ENCODE data around the gene JAG2. TPM values are rescaled to one million over a fixed set of nuclear protein-coding genes. Genes with fewer than 3 reads are reported as not detected.

JAG2 gene
- total and polyA plus RNA-seq, 2 of the 4 experiments (the other 2 are of a cell fraction), result 0.18 to 0.58 TPM

DNA sequence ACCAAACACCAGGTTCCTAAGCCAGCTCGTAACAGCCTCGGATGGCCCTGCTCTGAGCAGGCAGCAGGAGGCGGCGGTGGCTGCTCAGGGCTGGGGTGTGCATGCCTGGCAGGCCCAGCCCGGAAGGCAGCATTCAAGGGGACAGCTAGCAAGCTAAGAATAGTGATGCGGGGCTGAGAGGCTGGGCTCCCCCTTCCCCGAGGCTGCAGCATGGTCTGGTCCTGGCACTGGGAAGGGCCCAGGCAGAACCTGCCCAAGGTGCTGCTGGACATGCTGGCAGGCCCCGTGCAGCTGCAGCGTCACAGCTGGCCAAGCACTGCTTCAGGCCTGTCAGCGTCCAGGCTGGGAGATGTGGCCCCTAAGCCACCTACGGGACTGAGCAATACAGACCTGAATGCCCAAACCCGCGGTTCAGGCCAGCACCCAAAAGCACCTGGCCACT, 38.9 kb upstream of the JAG2 start:
- peak overlapping the region; percentile 37 for H2AK9ac ChIP-seq (replicated peaks; ENCODE audit: low read depth, low read length, poor library complexity)
- WGBS, 2 experiments (ENCODE audit: extremely low coverage in 2 of 2, insufficient read length in 1 of 2), result 66% methylated on average over 12 of the region's 13 CpGs; no CpG with 5 or more reads in 1 of the 2 experiments
- H3K9ac ChIP-seq (ENCODE audit: low read depth, low read length), result no peak overlapping the region
- no peaks in the 10 kb centered on the region for H3K9me1 ChIP-seq (ENCODE audit: insufficient read depth, low read length)
- H2BK20ac ChIP-seq (ENCODE audit: low read depth, low read length), result no peak overlapping the region
- no peak overlapping the region for H3K4me3 ChIP-seq (ENCODE audit: insufficient read depth, low read depth, low read length)
- dilution Hi-C loops (cut with HindIII; ENCODE audit: low sequenced_read_pairs, unreplicated experiment), result no loop called here
- H4K5ac ChIP-seq (ENCODE audit: low read depth, low read length), result no peak overlapping the region
- H3K18ac ChIP-seq (ENCODE audit: low read depth, low read length), result no peak overlapping the region
- DNase-seq, result no peak
- no peak overlapping the region for H2BK15ac ChIP-seq (ENCODE audit: low read depth, low read length)
- ChIA-PET CTCF (no interaction called here), POLR2A (ENCODE audit: unreplicated experiment) (no interaction called here)
- H3K36me3 ChIP-seq (ENCODE audit: control insufficient read depth, insufficient read depth, low read length), result peaks cover 11% of the 10 kb centered on the region
- in situ Hi-C loops (cut with MboI; ENCODE audit: low sequenced_read_pairs), result no loop called here
- no peak overlapping the region for H3K4me2 ChIP-seq (ENCODE audit: low read depth, low read length)
- no peak for ATAC-seq (ENCODE audit: low read depth)
- no peaks in the 10 kb centered on the region for H3K27me3 ChIP-seq (ENCODE audit: control insufficient read depth, insufficient read depth, low read length)
- H2AK5ac ChIP-seq (ENCODE audit: low read depth, low read length), result no peak overlapping the region
- H3K79me1 ChIP-seq (ENCODE audit: low read depth in 1 of 2, low read length in 2 of 2), result no peaks in the 10 kb centered on the region
- peaks cover 1% of the 10 kb centered on the region; the same call in 1 of the 2 replicates for H3K4me1 ChIP-seq (ENCODE audit: control insufficient read depth, insufficient read depth, low read length)
- intact Hi-C loops (cut with micrococcal nuclease), result no loop called here
- H4K20me1 ChIP-seq (ENCODE audit: insufficient read depth, low read length), result peaks cover 9% of the 10 kb centered on the region
- H3K9me3 ChIP-seq (ENCODE audit: control insufficient read depth, insufficient read depth, low read length), result no peaks in the 10 kb centered on the region
- H3K23ac ChIP-seq (ENCODE audit: low read depth, low read length), result no peak overlapping the region
- no peak overlapping the region for H3K4ac ChIP-seq (ENCODE audit: low read depth, low read length)
- H3K14ac ChIP-seq (replicated peaks; ENCODE audit: low read depth, low read length), result no peak overlapping the region
- no peak overlapping the region for H3K27ac ChIP-seq (ENCODE audit: insufficient read depth, low read length)
- H3K56ac ChIP-seq (ENCODE audit: extremely low read depth, insufficient read depth, low read length), result no peak overlapping the region
- TF ChIP-seq CEBPB (IDR thresholded peaks at IDR 0.05; ENCODE audit: low read depth, low read length) (no peak), RAD21 (IDR thresholded peaks at IDR 0.05; ENCODE audit: low read length) (no peak)
- TF ChIP-seq, protein P1, sequence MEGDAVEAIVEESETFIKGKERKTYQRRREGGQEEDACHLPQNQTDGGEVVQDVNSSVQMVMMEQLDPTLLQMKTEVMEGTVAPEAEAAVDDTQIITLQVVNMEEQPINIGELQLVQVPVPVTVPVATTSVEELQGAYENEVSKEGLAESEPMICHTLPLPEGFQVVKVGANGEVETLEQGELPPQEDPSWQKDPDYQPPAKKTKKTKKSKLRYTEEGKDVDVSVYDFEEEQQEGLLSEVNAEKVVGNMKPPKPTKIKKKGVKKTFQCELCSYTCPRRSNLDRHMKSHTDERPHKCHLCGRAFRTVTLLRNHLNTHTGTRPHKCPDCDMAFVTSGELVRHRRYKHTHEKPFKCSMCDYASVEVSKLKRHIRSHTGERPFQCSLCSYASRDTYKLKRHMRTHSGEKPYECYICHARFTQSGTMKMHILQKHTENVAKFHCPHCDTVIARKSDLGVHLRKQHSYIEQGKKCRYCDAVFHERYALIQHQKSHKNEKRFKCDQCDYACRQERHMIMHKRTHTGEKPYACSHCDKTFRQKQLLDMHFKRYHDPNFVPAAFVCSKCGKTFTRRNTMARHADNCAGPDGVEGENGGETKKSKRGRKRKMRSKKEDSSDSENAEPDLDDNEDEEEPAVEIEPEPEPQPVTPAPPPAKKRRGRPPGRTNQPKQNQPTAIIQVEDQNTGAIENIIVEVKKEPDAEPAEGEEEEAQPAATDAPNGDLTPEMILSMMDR (conservative IDR thresholded peaks at IDR 0.05; ENCODE audit: low read depth, low read length), result no peak
- TF ChIP-seq, protein P2, sequence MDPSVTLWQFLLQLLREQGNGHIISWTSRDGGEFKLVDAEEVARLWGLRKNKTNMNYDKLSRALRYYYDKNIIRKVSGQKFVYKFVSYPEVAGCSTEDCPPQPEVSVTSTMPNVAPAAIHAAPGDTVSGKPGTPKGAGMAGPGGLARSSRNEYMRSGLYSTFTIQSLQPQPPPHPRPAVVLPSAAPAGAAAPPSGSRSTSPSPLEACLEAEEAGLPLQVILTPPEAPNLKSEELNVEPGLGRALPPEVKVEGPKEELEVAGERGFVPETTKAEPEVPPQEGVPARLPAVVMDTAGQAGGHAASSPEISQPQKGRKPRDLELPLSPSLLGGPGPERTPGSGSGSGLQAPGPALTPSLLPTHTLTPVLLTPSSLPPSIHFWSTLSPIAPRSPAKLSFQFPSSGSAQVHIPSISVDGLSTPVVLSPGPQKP (IDR thresholded peaks at IDR 0.05; ENCODE audit: borderline replicate concordance, low read depth, low read length), result no peak
- no peak overlapping the region for H4K8ac ChIP-seq (ENCODE audit: low read depth in 2 of 2, low read length in 2 of 2)
- no TSS peak for BruUV-seq (replicated peaks)
- H2AFZ ChIP-seq (replicated peaks; ENCODE audit: low read length, poor library complexity), result no peak overlapping the region
- H2BK120ac ChIP-seq (ENCODE audit: low read depth, low read length), result no peak overlapping the region
- no peak overlapping the region for H4K91ac ChIP-seq (ENCODE audit: insufficient read depth, low read depth, low read length)
- no peak overlapping the region for H2BK5ac ChIP-seq (ENCODE audit: low read depth, low read length, poor library complexity, severe bottlenecking)

Data from IMR-90 (cell line).